ENCODE results near the gene MAP2K7.
"Not testable (repeated sequence)": the region's sequence is repeated elsewhere in the genome, so short reads cannot be mapped to it uniquely, and the experiment has no call there.

Gene MAP2K7

DNA sequence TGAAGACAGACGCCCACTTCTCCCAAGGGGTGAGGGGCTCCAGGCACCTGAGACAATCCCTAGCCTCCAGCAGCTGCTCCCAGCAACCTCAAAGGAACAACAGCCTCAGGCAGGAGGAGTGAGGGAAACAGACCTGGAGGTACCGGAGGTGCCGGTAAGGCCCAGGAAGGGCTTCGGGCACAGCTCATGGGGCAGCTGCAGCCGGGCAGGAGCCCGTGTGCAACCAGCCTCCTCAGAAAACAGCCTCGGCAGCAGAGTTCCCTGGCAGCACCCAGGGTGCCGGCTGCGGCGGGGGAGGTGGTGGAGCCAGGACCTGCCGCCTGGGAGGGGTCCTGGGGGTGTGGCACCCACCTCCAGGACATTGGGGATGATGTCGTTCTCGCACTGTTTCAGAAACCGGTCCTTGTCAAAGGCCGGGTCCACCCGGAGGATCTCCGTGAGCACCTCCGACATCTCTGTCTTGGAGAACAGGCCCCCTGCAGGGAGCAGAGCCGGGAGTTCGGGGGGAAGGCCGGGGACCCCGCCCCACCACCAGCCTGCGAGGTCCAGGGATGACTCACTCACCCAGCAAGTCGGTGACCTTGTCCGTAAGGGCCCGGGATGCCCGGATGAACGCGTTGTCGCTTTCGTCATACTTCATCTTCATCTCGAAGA, 28.7 kb downstream of the MAP2K7 start:
- no peak for DNase-seq

DNA sequence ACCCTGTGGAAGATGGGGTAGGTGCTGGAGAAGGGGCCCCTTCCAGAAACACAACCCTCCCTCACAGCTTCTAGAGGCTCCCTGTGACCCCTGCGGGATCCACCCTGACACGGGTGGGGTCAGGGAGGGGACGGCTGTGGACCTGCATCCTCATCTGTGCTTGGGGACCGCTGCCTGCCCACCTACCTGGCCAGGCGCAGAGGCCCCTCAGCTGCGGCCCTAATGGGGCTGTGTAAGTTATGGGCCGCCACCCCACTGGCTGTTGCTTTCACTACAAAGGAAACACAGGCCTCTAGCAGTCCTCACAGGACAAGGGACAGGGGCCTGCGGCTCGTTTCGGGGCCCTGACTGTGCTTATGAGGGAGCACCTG, 29.2 kb downstream of the MAP2K7 start:
- DNase-seq = no peak

DNA sequence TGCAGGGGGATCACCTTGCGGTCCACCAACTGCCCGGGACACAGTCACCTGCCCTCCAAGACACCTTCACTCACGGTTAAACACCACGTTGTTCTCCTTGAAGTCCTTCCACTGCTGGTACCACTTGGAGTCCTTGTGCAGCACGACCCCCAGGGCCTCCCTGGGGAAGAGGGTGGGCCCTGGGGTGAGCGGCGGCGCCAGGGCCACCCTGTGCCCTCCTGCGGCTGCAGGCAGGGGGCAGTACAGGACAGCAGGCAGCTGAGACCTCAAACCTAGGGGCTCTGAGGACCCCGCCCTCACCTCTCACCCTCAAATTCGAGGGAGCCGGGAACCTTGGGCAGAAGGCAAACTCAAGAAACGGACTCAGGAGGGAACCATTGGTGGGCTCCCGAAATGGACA, 29.7 kb downstream of the MAP2K7 start:
- DNase-seq = no peak

GRCh38 chr19:7933828-7934725, 30.4 kb downstream of the MAP2K7 start:
- DNase-seq = no peak

DNA sequence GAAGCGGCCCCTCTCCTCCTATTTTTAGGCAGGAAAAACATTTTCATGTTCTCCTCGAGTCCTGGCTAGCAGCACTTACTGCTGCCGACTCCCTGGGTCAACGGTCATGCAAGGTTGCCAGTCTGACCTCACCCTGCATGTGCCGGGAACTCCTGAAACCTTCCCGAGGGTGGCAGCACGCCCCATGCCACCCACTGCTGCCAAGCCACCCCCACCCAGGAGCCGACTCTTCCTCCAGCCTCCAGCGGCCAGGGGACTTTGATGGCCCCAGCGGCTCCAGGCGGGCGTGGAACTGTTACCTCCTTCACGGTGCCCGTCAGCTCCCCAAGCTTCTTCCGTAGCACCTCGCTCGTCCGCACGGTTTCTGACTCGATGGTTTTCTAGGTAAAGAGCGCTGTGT, 31.1 kb downstream of the MAP2K7 start:
- no peak for DNase-seq

DNA sequence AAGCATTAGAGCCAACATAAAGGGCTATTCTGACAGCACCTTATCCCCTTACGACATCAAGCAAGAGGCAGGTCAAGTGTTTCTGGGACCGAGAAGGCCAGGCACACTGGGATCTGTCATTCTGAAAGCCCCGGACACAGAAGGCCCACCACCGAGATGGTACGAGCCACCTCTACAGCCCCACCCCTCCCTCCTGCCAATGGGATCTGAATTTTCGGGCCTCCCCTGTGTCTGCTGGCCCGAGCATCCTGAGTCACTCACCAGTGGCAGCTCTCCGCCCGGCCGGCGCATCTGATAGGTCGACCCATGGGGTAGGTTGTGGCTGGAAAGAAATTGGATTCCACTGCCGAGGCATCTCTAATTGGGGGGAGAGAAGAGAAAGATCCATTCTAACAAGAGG, 37.2 kb downstream of the MAP2K7 start:
- DNase-seq = no peak

GRCh38 chr19:7941895-7942596, 38.4 kb downstream of the MAP2K7 start:
- no peak for DNase-seq

DNA sequence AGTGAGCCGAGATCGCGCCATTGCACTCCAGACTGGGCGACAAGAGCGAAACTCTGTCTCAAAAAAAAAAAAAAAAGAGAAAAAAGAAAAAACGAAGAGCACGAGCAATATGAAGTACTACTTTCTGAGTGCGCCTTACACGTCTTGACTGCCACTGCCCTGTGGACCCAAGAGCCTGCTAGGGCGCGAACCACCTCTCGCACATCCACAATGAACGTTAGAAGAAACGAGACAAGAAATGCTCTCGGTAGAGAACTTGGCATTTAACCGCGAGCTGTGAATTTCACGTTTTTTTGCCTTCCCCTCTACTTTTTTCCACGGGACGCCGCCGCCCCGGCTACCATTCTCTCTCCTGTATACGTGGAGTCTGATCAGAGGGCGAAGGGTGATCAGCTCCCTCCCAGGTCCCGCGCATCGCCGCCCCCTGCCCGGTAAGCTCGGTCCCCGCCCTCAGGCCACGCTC, 39.3 kb downstream of the MAP2K7 start:
- peak; percentile 34 for DNase-seq

GRCh38 chr19:7943444-7944176, 39.9 kb downstream of the MAP2K7 start, which contains the start of gene TIMM44:
Gene TIMM44, minus strand, starts transcription at chr19:7943666. Its CDS starts 15 bp downstream, at chr19:7943651.
- peak; percentile 100 for DNase-seq

GRCh38 chr19:7944177-7944761, 40.6 kb downstream of the MAP2K7 start:
- peak; percentile 95 for DNase-seq

- no peak for DNase-seq
These were observed 44.3 kb downstream of the MAP2K7 start for GRCh38 chr19:7947939-7948338.

- DNase-seq = peak; percentile 33
These were observed 49.4 kb downstream of the MAP2K7 start for GRCh38 chr19:7953060-7953459.

- DNase-seq = no peak
These were observed 49.9 kb downstream of the MAP2K7 start for GRCh38 chr19:7953576-7953975.

DNA sequence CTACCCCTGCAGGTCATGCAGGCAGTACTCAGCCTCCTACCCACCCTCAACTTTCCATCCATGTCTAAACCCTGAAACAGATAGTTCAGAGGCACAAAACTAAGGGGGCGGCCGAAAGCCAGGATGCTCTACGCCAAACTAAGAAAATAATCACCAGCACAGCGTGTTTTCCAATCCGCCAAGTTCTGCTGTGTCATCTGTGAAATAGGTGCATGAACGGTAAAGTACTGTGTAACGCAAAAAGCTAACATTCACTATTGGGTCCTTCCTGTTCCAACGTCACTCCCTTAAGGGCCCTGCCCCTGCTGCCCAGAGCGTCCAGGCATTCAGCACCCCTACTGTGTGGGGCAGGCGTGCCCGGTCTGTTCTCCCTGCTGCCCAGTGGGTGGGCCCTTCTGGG, 52.0 kb downstream of the MAP2K7 start:
- no peak for DNase-seq

- peak; percentile 74 for DNase-seq
These were observed 55.5 kb downstream of the MAP2K7 start for GRCh38 chr19:7959211-7959610.

- DNase-seq = not testable (repeated sequence)
These were observed 57.4 kb downstream of the MAP2K7 start for GRCh38 chr19:7961082-7961481.

DNA sequence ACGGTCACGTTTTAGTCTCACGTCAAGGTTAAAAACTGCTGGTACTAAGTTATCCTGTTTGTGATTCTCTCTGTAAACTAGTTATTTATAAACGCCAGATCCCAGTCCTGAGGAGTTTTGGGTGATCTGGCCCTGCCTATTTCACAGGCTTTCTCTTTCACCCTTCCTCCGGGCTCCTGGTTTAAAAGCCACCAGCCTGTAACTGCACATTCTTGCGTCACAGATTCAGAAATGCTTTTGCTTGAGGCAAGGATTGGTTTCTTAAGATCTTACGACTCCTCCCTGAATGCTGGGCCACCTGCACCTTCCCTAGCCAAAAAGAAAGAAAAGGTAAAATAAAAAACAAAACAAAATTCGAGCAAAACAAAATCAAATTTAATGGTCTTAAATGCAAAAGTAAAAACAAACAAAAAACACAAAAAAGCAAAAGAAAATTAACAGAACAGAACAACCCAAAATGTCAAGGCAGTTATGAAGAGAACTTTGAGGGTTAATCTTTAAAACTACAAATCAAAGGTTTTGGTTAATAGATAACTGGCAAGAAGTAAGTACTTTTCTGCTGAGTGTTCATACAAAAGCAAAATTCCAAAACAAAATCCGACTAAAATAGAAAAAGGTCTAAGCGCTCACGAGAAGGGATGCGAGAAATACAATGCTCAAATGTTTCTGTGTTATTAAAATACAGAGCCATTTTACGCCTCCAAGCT, 58.4 kb downstream of the MAP2K7 start:
- DNase-seq = no peak

DNA sequence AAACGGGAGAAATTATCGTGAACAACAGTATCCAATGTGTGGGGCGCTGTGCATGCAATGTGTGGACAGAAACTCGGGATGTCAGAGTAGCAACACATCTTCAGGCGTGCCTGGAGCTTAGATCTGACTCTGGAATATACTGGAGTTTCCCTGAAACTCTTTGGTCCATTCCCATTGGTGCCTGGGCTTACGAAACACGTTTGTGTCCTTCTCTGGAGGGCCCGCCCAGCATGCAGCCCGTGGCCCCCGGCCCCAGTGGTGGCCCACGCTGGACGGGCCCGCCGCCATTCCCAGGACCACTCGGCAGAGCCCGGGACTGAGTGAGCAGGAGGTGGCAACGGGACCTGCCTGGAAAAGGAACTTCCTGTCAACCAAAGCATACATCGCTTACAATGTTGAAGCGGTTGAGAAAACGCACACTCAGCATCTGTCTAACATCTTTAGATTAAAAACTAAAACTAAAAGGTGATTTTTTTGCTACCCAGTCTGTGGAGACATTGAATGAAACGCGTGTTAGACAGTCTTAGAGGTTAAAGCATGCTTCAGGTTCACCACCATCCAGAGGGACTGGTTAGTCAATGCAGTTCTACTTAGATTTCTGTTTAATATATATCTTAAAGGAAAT, 59.1 kb downstream of the MAP2K7 start:
- DNase-seq = no peak

- DNase-seq = no peak
These were observed 59.9 kb downstream of the MAP2K7 start for GRCh38 chr19:7963566-7963965.
